Activated T-helper 1 cell treated with anti-CD3 and anti-CD28 coated beads, Interleukin-12 subunit alpha, Interleukin-12 subunit beta, Interleukin-2, Interleukin-4 antibody, amounts not matched to agents 30 ng/mL and 10 ng/mL and 1 ng/mL, durations not matched to agents 14 hours and 24 hours and 36 hours (primary cell): ENCODE results near the gene KLHDC10. TPM values are rescaled to one million over a fixed set of nuclear protein-coding genes. Genes with fewer than 3 reads are reported as not detected.
A peak's percentile ranks its signal among the peaks of the same experiment; 100 is the strongest.
"Not testable (repeated sequence)": the region's sequence is repeated elsewhere in the genome, so short reads cannot be mapped to it uniquely, and the experiment has no call there.

Source experiments
- DNase-seq: peaks from one replicate; pipeline ENCODE4 v3.0.0; 2021; ENCODE audit warnings: low spot score
- H3K27ac Mint-ChIP-seq: one replicate; pipeline ENCODE4 v1.8.0; 2021; ENCODE audit warnings: mild to moderate bottlenecking, mixed read lengths
- H3K27me3 Mint-ChIP-seq: one replicate; pipeline ENCODE4 v1.8.0; 2022; ENCODE audit warnings: mild to moderate bottlenecking, moderate library complexity, mixed read lengths; ENCODE audit not compliant: insufficient read depth
- H3K36me3 Mint-ChIP-seq: one replicate; pipeline ENCODE4 v1.8.0; 2021; ENCODE audit warnings: low read depth, mixed read lengths
- H3K4me1 Mint-ChIP-seq: one replicate; pipeline ENCODE4 v1.8.0; 2021; ENCODE audit warnings: low read depth, mixed read lengths
- H3K4me3 Mint-ChIP-seq: one replicate; pipeline ENCODE4 v1.8.0; 2021; ENCODE audit warnings: mild to moderate bottlenecking, moderate library complexity, mixed read lengths
- H3K9me3 Mint-ChIP-seq: one replicate; pipeline ENCODE4 v1.8.0; 2021; ENCODE audit warnings: mixed read lengths
- intact Hi-C: fragments of 100-400 bp; cut with micrococcal nuclease; formaldehyde crosslinking; loops from one replicate; pipeline ENCODE4 v1.15.1; 2024
- total RNA-seq: library from RNA; stranded (reverse); gene quantifications from 2 replicates; pipeline ENCODE4 v1.2.3, GENCODE V29; 2022

KLHDC10 gene
- total RNA-seq, 1 donor from 2014 or later = 15.6 TPM

DNA sequence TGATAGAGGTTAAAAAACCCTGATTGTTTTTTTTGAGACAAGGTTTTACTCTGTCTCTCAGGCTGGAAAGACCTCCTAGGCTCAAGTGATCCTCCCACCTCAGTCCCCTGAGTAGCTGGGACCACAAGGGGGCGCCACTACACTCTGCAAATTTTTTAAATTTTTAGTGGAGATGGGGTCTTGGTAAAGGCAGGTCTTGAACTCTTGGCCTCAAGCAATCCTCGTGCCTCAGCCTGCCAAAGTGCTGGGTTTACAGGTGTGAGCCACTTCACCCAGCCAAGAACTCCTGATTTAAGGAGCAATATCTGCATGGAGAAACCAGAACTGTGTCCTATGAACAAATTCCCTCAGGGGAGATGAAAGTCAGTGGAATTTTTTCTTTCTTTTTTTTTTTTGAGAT, 7.3 kb upstream of the KLHDC10 start:
- intact Hi-C loops = loop anchor here (1.0 kb wide), 2 partner anchors 695 to 769 kb away; no protein-coding TSS in a partner anchor
- Mint-ChIP-seq H3K9me3 (no peaks in the 10 kb centered on the region), H3K4me3 (no peak overlapping the region), H3K27ac (no peak overlapping the region), H3K36me3 (no peaks in the 10 kb centered on the region), H3K4me1 (peaks cover 4% of the 10 kb centered on the region), H3K27me3 (peaks cover 2% of the 10 kb centered on the region)
- peak; percentile 36 for DNase-seq

DNA sequence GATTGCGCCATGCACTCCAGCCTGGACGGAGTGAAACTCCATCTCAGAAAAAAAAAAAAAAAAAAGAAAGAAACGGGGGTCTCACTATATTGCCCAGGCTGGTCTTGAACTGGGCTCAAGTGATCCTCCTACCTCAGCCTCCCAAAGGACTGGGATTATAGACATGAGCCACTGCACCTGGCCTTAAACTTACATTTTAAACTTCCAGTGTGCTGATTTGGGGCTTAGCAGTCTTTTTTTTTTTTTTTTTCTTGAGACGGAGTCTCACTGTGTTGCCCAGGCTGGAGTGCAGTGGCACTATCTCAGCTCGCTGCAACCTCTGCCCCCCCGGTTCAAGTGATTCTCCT, 5.8 kb upstream of the KLHDC10 start:
- H3K4me1 Mint-ChIP-seq, H3K9me3 Mint-ChIP-seq: not testable (repeated sequence)

GRCh38 chr7:130065500-130066152, 4.7 kb upstream of the KLHDC10 start:
- intact Hi-C loops = no loop called here
- no peaks in the 10 kb centered on the region for H3K9me3 Mint-ChIP-seq
- no peak overlapping the region for H3K4me3 Mint-ChIP-seq
- no peak for DNase-seq
- peaks cover 2% of the 10 kb centered on the region for H3K27me3 Mint-ChIP-seq
- no peak overlapping the region for H3K27ac Mint-ChIP-seq
- H3K36me3 Mint-ChIP-seq = peaks cover 1% of the 10 kb centered on the region
- H3K4me1 Mint-ChIP-seq = peaks cover 14% of the 10 kb centered on the region

More for the DNA sequence above, 5.8 kb upstream of the KLHDC10 start:
- H3K27me3 Mint-ChIP-seq, H3K36me3 Mint-ChIP-seq, H3K27ac Mint-ChIP-seq, intact Hi-C loops, DNase-seq, H3K4me3 Mint-ChIP-seq: not testable (repeated sequence)

GRCh38 chr7:130069179-130069977, 956 bp upstream of the KLHDC10 start:
- no peak for DNase-seq
- Mint-ChIP-seq H3K36me3 (peaks cover 4% of the 10 kb centered on the region), H3K27ac (no peak overlapping the region), H3K9me3 (no peaks in the 10 kb centered on the region), H3K4me3 (peak overlapping the region; percentile 93), H3K27me3 (no peaks in the 10 kb centered on the region), H3K4me1 (peaks cover 39% of the 10 kb centered on the region)
- intact Hi-C loops = no loop called here

GRCh38 chr7:130070861-130071622, 708 bp downstream of the KLHDC10 start:
- peaks cover 39% of the 10 kb centered on the region for H3K4me1 Mint-ChIP-seq
- intact Hi-C loops = loop anchor here (1.0 to 5.0 kb wide), 7 partner anchors 20 to 597 kb away; partner anchors contain the start of genes CEP41, COPG2, TMEM209 and ZC3HC1
- no peak for DNase-seq
- no peaks in the 10 kb centered on the region for H3K27me3 Mint-ChIP-seq
- H3K9me3 Mint-ChIP-seq = no peaks in the 10 kb centered on the region
- H3K4me3 Mint-ChIP-seq = peak overlapping the region; percentile 93
- H3K36me3 Mint-ChIP-seq = peaks cover 4% of the 10 kb centered on the region
- peak overlapping the region; percentile 28 for H3K27ac Mint-ChIP-seq

GRCh38 chr7:130071701-130072622, 1.6 kb downstream of the KLHDC10 start:
- H3K27ac Mint-ChIP-seq = no peak overlapping the region
- no peaks in the 10 kb centered on the region for H3K27me3 Mint-ChIP-seq
- peak overlapping the region; percentile 57 for H3K4me3 Mint-ChIP-seq
- intact Hi-C loops = loop anchor here (1.0 to 5.0 kb wide), 10 partner anchors 121 to 760 kb away; partner anchors contain the start of genes CEP41 and COPG2
- peak; percentile 55 for DNase-seq
- H3K4me1 Mint-ChIP-seq = peaks cover 39% of the 10 kb centered on the region
- H3K36me3 Mint-ChIP-seq = peaks cover 4% of the 10 kb centered on the region
- no peaks in the 10 kb centered on the region for H3K9me3 Mint-ChIP-seq

- H3K27ac Mint-ChIP-seq = no peak overlapping the region
- intact Hi-C loops = no loop called here
- no peaks in the 10 kb centered on the region for H3K27me3 Mint-ChIP-seq
- peaks cover 6% of the 10 kb centered on the region for H3K36me3 Mint-ChIP-seq
- H3K9me3 Mint-ChIP-seq = no peaks in the 10 kb centered on the region
- H3K4me1 Mint-ChIP-seq = no peaks in the 10 kb centered on the region
- H3K4me3 Mint-ChIP-seq = no peak overlapping the region
- DNase-seq = no peak
Observed at GRCh38 chr7:130079846-130080394, 9.6 kb downstream of the KLHDC10 start.

GRCh38 chr7:130083497-130083896, 13.2 kb downstream of the KLHDC10 start:
- DNase-seq, H3K36me3 Mint-ChIP-seq, H3K4me1 Mint-ChIP-seq, H3K9me3 Mint-ChIP-seq, H3K27me3 Mint-ChIP-seq, H3K4me3 Mint-ChIP-seq, H3K27ac Mint-ChIP-seq, intact Hi-C loops: not testable (repeated sequence)

DNA sequence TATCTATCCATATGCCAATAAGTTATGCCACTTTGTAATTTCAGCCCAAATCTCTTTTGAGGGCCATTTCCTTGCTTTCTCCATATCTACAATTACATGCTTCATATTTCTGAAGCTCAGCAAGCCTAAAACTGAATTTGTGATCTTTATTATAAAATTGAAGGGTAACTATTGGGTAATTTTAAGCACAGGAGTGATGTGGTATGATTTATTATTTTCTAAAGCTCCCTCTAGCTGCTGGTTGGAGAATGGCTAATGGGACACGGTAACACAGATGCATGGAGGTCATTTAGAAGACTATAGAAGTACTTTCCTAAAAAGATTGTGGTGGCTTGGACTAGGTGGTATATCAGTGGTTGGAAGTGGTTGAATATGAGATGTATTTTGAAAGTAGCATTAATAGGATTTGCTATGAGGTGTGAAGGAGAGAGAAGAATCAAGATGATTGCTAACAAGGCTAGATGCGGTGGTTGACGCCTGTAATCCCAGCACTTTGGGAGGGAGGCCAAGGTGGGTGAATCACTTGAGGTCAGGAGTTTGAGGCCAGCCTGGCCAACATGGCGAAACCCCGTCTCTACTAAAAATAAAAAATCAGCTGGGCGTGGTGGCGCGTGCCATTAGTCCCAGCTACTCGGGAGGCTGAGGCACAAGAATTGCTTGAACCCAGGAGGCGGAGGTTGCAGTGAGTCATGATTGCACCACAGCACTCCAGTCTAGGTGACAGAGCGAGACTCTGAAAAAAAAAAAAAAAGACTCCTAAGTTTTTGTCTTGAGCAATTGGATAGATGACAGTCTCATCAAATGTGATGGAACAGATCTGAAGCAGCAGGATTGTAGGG, 13.9 kb downstream of the KLHDC10 start:
- Mint-ChIP-seq H3K27ac (no peak overlapping the region), H3K4me3 (no peak overlapping the region), H3K27me3 (no peaks in the 10 kb centered on the region), H3K36me3 (peaks cover 6% of the 10 kb centered on the region), H3K4me1 (no peaks in the 10 kb centered on the region), H3K9me3 (no peaks in the 10 kb centered on the region)
- intact Hi-C loops = no loop called here
- no peak for DNase-seq

GRCh38 chr7:130085235-130085634, 14.9 kb downstream of the KLHDC10 start:
- intact Hi-C loops, H3K27me3 Mint-ChIP-seq, H3K9me3 Mint-ChIP-seq, DNase-seq, H3K27ac Mint-ChIP-seq, H3K36me3 Mint-ChIP-seq, H3K4me1 Mint-ChIP-seq, H3K4me3 Mint-ChIP-seq: not testable (repeated sequence)

DNA sequence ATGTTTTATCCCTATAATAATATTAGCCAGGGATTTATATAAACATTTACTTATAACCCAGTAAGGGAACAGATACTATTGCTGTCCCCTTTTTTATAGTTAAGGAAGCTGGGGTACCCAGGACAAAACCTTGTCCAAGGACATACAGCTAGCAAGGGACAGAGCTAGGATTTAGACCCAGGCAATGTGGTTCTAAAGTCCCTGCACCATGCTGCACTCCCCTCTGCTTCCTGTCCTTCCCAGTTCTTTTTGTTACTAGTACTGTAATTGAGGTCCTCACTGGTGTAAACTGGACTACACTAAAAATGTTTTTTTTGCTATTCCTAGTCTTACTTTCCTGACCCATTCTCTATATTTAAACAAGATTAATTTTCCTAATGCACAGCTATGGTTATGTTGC, 16.6 kb downstream of the KLHDC10 start:
- H3K4me3 Mint-ChIP-seq = no peak overlapping the region
- intact Hi-C loops = no loop called here
- H3K27ac Mint-ChIP-seq = no peak overlapping the region
- H3K27me3 Mint-ChIP-seq = no peaks in the 10 kb centered on the region
- H3K4me1 Mint-ChIP-seq = peaks cover 10% of the 10 kb centered on the region
- peaks cover 6% of the 10 kb centered on the region for H3K36me3 Mint-ChIP-seq
- H3K9me3 Mint-ChIP-seq = no peaks in the 10 kb centered on the region
- no peak for DNase-seq
